Type B pancreatic cell (in vitro differentiated cells): ENCODE measurements around the gene BAZ2A. TPM values are rescaled to one million over a fixed set of nuclear protein-coding genes. Genes with fewer than 3 reads are reported as not detected.
"Not testable (repeated sequence)": the region's sequence is repeated elsewhere in the genome, so short reads cannot be mapped to it uniquely, and the experiment has no call there.

Experiments used
- DNase-seq: peaks from one replicate; pipeline ENCODE4 v3.0.0; 2021; ENCODE audit warnings: mixed read lengths; ENCODE audit not compliant: unreplicated experiment; ENCODE audit errors: extremely low spot score
- H3K27ac Mint-ChIP-seq: 2 replicates; pipeline ENCODE4 v1.8.0; 2021; ENCODE audit warnings: mild to moderate bottlenecking, mixed read lengths
- H3K27me3 Mint-ChIP-seq: 2 replicates; pipeline ENCODE4 v1.8.0; 2021; ENCODE audit warnings: mixed read lengths
- H3K36me3 Mint-ChIP-seq: 2 replicates; pipeline ENCODE4 v1.8.0; 2021; ENCODE audit warnings: mixed read lengths
- H3K4me1 Mint-ChIP-seq: one replicate; pipeline ENCODE4 v1.8.0; 2021; ENCODE audit warnings: mixed read lengths; ENCODE audit not compliant: unreplicated experiment
- H3K4me3 Mint-ChIP-seq: 2 replicates; pipeline ENCODE4 v1.8.0; 2021; ENCODE audit warnings: mild to moderate bottlenecking, mixed read lengths
- H3K9me3 Mint-ChIP-seq: 2 replicates; pipeline ENCODE4 v1.8.0; 2021; ENCODE audit warnings: mixed read lengths
- total RNA-seq: library from RNA; stranded (reverse); gene quantifications from 2 replicates; pipeline ENCODE4 v1.2.1, GENCODE V29; 2021; ENCODE audit warnings: low replicate concordance
- TF ChIP-seq, protein P1 (sequence below): fragments of 200-600 bp; sonication (generic); conservative IDR thresholded peaks from 2 replicates; pipeline ENCODE4 v1.5.0; 2021; ENCODE audit warnings: antibody characterized with exemption, mild to moderate bottlenecking

Gene BAZ2A
- total RNA-seq, 1 donor from 2014 or later = 108 TPM

DNA sequence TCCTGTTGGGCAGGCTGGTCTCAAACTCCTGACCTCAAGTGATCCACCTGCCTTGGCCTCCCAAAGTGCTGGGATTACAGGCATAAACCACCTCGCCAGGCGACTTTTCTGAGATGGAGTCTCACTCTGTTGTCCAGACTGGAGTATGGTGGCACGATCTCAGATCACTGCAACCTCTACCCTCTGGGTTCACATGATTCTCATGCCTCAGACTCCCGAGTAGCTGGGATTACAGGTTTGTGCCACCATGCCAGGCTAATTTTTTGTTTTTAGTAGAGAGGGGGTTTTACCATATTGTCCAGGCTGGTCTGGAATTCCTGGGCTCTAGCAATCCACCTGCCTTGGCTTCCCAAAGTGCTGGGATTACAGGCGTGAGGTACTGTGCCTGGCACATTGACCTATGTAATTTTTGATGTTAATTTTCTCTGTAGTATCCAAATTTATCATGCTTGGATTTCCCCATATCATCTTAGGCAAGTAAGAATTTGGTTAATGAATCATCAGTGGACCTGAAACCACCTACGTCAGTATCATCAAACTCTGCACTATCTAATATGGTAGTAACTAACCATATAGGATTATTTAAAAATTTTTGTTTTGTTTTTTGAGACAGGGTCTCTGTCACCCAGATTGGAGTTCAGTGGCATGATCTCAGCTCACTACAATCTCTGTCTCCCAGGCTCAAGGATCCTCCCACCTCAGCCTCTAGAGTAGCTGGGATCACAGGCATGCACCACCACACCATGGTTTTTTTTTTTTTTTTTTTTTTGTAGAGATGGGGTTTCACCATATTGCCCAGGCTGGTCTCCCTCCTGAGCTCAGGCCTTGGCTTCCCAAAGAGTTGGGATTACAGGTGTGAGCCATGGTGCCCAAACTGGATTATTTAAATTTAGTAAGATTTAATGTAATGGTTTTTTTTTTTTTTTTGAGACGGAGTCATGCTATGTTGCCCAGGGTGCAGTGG, 27.6 kb upstream of the BAZ2A start:
- Mint-ChIP-seq H3K4me3 (no peak overlapping the region), H3K27me3 (no peaks in the 10 kb centered on the region), H3K9me3 (peaks cover 4% of the 10 kb centered on the region), H3K4me1 (no peaks in the 10 kb centered on the region), H3K27ac (no peak overlapping the region), H3K36me3 (peaks cover 16% of the 10 kb centered on the region)
- TF ChIP-seq, protein P1, sequence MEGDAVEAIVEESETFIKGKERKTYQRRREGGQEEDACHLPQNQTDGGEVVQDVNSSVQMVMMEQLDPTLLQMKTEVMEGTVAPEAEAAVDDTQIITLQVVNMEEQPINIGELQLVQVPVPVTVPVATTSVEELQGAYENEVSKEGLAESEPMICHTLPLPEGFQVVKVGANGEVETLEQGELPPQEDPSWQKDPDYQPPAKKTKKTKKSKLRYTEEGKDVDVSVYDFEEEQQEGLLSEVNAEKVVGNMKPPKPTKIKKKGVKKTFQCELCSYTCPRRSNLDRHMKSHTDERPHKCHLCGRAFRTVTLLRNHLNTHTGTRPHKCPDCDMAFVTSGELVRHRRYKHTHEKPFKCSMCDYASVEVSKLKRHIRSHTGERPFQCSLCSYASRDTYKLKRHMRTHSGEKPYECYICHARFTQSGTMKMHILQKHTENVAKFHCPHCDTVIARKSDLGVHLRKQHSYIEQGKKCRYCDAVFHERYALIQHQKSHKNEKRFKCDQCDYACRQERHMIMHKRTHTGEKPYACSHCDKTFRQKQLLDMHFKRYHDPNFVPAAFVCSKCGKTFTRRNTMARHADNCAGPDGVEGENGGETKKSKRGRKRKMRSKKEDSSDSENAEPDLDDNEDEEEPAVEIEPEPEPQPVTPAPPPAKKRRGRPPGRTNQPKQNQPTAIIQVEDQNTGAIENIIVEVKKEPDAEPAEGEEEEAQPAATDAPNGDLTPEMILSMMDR = no peak
- DNase-seq = no peak

DNA sequence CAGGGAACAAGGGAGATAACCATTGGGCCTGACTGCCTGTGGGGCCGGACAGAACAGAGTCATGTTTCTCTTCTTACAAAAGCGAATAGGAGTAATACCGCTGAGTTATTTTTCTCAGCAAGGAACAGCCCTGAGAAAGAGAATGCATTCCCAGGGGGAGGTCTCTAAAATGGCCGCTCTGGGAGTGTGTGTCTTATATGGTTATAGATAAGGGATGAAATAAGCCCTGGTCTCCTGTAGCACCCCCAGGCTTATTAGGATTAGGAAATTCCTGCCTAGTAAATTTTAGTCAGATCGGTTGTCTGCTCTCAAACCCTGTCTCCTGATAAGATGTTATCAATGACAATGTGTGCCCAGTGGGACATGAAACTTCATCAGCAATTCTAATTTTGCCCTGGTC, 23.7 kb upstream of the BAZ2A start:
- H3K4me1 Mint-ChIP-seq, H3K9me3 Mint-ChIP-seq, H3K27ac Mint-ChIP-seq, H3K4me3 Mint-ChIP-seq, DNase-seq, H3K27me3 Mint-ChIP-seq: not testable (repeated sequence)
- H3K36me3 Mint-ChIP-seq = peaks cover 14% of the 10 kb centered on the region

DNA sequence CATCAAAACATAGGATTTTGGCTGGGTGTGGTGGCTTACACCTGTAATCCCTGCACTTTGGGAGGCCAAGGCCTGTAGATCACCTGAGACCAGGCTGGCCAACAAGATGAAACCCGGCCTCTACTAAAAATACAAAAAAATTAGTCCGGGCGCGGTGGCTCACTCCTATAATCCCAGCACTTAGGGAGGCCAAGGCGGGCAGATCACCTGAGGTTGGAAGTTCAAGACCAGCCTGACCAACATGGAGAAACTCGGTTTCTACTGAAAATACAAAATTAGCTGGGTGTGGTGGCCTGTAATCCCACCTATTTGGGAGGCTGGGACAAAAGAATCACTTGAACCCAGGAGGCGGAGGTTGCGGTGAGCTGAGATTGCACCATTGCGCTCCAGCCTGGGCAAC, 17.9 kb upstream of the BAZ2A start:
- Mint-ChIP-seq H3K36me3 (peaks cover 26% of the 10 kb centered on the region), H3K4me1 (peaks cover 19% of the 10 kb centered on the region)
- H3K9me3 Mint-ChIP-seq, DNase-seq, H3K4me3 Mint-ChIP-seq, H3K27ac Mint-ChIP-seq, H3K27me3 Mint-ChIP-seq: not testable (repeated sequence)

DNA sequence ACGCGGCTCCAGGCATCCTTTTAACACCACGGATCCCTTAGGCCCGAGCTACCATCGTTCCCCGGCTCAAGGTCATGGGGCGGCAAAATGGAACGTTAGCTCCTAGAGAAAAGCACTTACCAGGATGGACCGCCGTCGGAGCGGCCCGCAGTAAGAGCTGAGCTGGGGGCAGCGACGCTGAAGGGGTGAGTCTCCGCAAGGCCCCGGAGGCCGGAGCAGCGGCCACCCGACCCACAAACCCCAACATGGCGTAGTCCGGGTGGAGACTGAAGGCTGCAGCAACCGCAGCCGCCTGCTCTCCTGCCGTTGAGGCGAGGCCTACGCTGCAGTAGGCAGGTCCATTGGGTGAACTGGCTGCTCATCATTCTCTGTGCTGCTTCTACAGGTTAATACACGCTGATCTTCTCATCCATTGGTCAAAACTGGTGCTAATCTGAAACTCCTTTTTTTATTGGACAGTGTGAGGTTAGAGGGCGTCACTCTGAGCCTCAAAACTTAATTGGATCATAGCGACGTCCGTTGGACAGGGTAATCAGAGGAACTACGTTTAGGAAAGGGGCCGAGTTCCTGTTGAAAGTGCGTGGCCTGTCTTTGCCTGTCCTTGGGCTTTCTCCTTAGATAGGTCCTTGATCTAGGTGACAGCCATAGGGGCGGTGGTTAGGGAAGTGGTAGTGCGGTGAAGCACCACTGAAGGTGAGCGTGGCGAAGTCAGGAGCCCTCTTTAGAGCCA, 15.8 kb upstream of the BAZ2A start, which contains the start of gene ATP5F1B:
ATP5F1B (minus strand) TSS at position 268 of the 730 bp plus-strand sequence; CDS start at position 247, 21 bp downstream.
- DNase-seq = peak; percentile 88
- H3K4me1 Mint-ChIP-seq = peaks cover 19% of the 10 kb centered on the region
- no peaks in the 10 kb centered on the region for H3K27me3 Mint-ChIP-seq
- H3K9me3 Mint-ChIP-seq = no peaks in the 10 kb centered on the region
- H3K27ac Mint-ChIP-seq = peak within 1 kb of the TSS; percentile 92
- peak within 1 kb of the TSS; percentile 98 for H3K4me3 Mint-ChIP-seq
- peaks cover 27% of the 10 kb centered on the region for H3K36me3 Mint-ChIP-seq
- TF ChIP-seq, protein P1 = peak; percentile 41

DNA sequence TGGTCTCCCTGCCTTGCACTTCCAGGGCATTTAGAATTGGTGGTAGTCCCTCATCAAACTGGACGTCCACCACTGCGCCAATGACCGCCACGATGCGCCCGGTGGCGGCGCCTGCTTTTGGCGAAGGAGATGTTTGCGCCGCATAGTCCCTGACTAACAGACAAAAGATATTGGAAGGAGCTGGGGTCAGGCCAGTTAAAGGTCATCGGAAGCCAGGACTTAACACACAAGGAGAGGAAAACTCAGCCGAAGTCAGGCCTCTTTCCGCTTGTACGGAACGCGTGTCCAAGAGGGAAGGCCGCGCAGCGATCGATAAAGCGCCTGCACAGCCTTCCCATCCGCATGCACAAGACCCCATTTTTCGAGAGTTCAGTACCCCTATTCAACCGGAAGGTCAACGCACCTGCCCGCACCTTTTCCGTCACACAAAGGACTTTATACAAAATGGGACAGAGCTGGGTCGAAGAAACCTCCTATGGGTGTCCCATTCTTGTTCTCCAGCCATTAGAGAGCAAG, 15.1 kb upstream of the BAZ2A start:
- DNase-seq = no peak
- H3K4me3 Mint-ChIP-seq = peak overlapping the region; percentile 98
- H3K9me3 Mint-ChIP-seq = no peaks in the 10 kb centered on the region
- H3K27me3 Mint-ChIP-seq = no peaks in the 10 kb centered on the region
- TF ChIP-seq, protein P1 = peak; percentile 49
- peaks cover 31% of the 10 kb centered on the region for H3K36me3 Mint-ChIP-seq
- H3K4me1 Mint-ChIP-seq = peaks cover 19% of the 10 kb centered on the region
- peak overlapping the region; percentile 92 for H3K27ac Mint-ChIP-seq

DNA sequence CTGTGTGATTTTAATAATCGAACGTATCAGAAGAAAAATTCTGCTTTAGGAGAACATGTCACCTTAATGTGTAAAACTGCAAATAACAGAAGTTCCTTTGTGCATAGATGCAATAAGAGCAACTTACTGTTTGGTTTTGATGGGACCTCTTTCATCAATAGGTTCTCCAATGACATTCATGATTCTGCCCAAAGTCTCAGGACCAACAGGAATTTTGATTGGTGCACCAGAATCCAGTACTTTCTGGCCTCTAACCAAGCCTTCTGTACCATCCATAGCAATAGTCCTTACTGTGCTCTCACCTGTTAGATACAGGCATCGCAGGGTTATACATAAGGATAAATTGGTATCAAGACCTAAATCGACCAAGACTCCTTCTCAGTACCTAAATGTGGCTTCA, 14.5 kb upstream of the BAZ2A start:
- Mint-ChIP-seq H3K4me3 (peak overlapping the region; percentile 98), H3K9me3 (no peaks in the 10 kb centered on the region), H3K27me3 (no peaks in the 10 kb centered on the region), H3K36me3 (peaks cover 35% of the 10 kb centered on the region), H3K4me1 (peaks cover 19% of the 10 kb centered on the region), H3K27ac (peak overlapping the region; percentile 92)
- DNase-seq = no peak
- TF ChIP-seq, protein P1 = no peak
